ENCODE results near the gene PLEKHG3. TPM values are rescaled to one million over a fixed set of nuclear protein-coding genes. Genes with fewer than 3 reads are reported as not detected.

The PLEKHG3 gene
- total RNA-seq, 2 experiments from 2014 or later = not detected

GRCh38 chr14:64684091-64684490 lies 20.1 kb upstream of the PLEKHG3 start:
- DNase-seq (ENCODE audit: low spot score) = no peak
- Histone ChIP-seq H3K9me3 (ENCODE audit: low read length) (no peaks in the 10 kb centered on the region), H3K4me1 (ENCODE audit: insufficient read depth, low read length, poor library complexity, severe bottlenecking) (no peaks in the 10 kb centered on the region), H3K4me2 (ENCODE audit: low read length) (no peak overlapping the region), H3K27ac (ENCODE audit: low read depth, low read length, poor library complexity, severe bottlenecking) (no peak overlapping the region), H2AFZ (ENCODE audit: low read length) (no peak overlapping the region), H3K9me2 (ENCODE audit: insufficient read depth, low read length) (no peaks in the 10 kb centered on the region), H4K20me1 (ENCODE audit: insufficient read depth, low read length) (no peaks in the 10 kb centered on the region), H3K4me3 (ENCODE audit: low read depth, low read length, poor library complexity, severe bottlenecking) (no peak overlapping the region), H3K79me2 (ENCODE audit: insufficient read depth, low read depth, low read length) (no peaks in the 10 kb centered on the region), H3K36me3 (ENCODE audit: insufficient read depth, low read length) (no peaks in the 10 kb centered on the region)
- intact Hi-C loops (cut with micrococcal nuclease; ENCODE audit: unreplicated experiment) = no loop called here
- TF ChIP-seq EZH2phosphoT487 (IDR thresholded peaks at IDR 0.05; ENCODE audit: borderline replicate concordance, low read depth, low read length) (no peak), CTCF (conservative IDR thresholded peaks at IDR 0.05; ENCODE audit: low read length) (no peak)
- POLR2A ChIA-PET = no interaction called here
- CTCF ChIA-PET (ENCODE audit: unreplicated experiment) = no interaction called here
- no TSS peak for BruUV-seq (replicated peaks)

GRCh38 chr14:64685371-64686281 lies 18.6 kb upstream of the PLEKHG3 start:
- Histone ChIP-seq H3K27ac (ENCODE audit: low read depth, low read length, poor library complexity, severe bottlenecking) (no peak overlapping the region), H3K4me2 (ENCODE audit: low read length) (no peak overlapping the region), H2AFZ (ENCODE audit: low read length) (no peak overlapping the region), H3K79me2 (ENCODE audit: insufficient read depth, low read depth, low read length) (no peaks in the 10 kb centered on the region), H3K9me3 (ENCODE audit: low read length) (no peaks in the 10 kb centered on the region), H3K9me2 (ENCODE audit: insufficient read depth, low read length) (no peaks in the 10 kb centered on the region), H4K20me1 (ENCODE audit: insufficient read depth, low read length) (no peaks in the 10 kb centered on the region), H3K4me3 (ENCODE audit: low read depth, low read length, poor library complexity, severe bottlenecking) (no peak overlapping the region), H3K4me1 (ENCODE audit: insufficient read depth, low read length, poor library complexity, severe bottlenecking) (no peaks in the 10 kb centered on the region), H3K36me3 (ENCODE audit: insufficient read depth, low read length) (no peaks in the 10 kb centered on the region)
- intact Hi-C loops (cut with micrococcal nuclease; ENCODE audit: unreplicated experiment) = no loop called here
- no peak for DNase-seq (ENCODE audit: low spot score)
- ChIA-PET POLR2A (no interaction called here), CTCF (ENCODE audit: unreplicated experiment) (no interaction called here)
- no TSS peak for BruUV-seq (replicated peaks)
- no peak for TF ChIP-seq EZH2phosphoT487 (IDR thresholded peaks at IDR 0.05; ENCODE audit: borderline replicate concordance, low read depth, low read length)
- TF ChIP-seq CTCF (conservative IDR thresholded peaks at IDR 0.05; ENCODE audit: low read length) = no peak

- no peaks in the 10 kb centered on the region for H3K9me3 ChIP-seq (ENCODE audit: low read length)
- BruUV-seq (replicated peaks) = no TSS peak
- H3K79me2 ChIP-seq (ENCODE audit: insufficient read depth, low read depth, low read length) = no peaks in the 10 kb centered on the region
- ChIA-PET POLR2A (no interaction called here), CTCF (ENCODE audit: unreplicated experiment) (no interaction called here)
- H3K9me2 ChIP-seq (ENCODE audit: insufficient read depth, low read length) = no peaks in the 10 kb centered on the region
- no peaks in the 10 kb centered on the region for H3K36me3 ChIP-seq (ENCODE audit: insufficient read depth, low read length)
- no peak overlapping the region for H3K4me3 ChIP-seq (ENCODE audit: low read depth, low read length, poor library complexity, severe bottlenecking)
- no peak overlapping the region for H2AFZ ChIP-seq (ENCODE audit: low read length)
- DNase-seq (ENCODE audit: low spot score) = no peak
- no peaks in the 10 kb centered on the region for H3K4me1 ChIP-seq (ENCODE audit: insufficient read depth, low read length, poor library complexity, severe bottlenecking)
- intact Hi-C loops (cut with micrococcal nuclease; ENCODE audit: unreplicated experiment) = no loop called here
- TF ChIP-seq EZH2phosphoT487 (IDR thresholded peaks at IDR 0.05; ENCODE audit: borderline replicate concordance, low read depth, low read length) (no peak), CTCF (conservative IDR thresholded peaks at IDR 0.05; ENCODE audit: low read length) (no peak)
- no peak overlapping the region for H3K4me2 ChIP-seq (ENCODE audit: low read length)
- H3K27ac ChIP-seq (ENCODE audit: low read depth, low read length, poor library complexity, severe bottlenecking) = no peak overlapping the region
- no peaks in the 10 kb centered on the region for H4K20me1 ChIP-seq (ENCODE audit: insufficient read depth, low read length)
Measured at GRCh38 chr14:64686282-64686615, 18.0 kb upstream of the PLEKHG3 start.

Data from OCI-LY7 (cell line).